ENCODE data around the gene FAM110A.
A peak's percentile ranks its signal among the peaks of the same experiment; 100 is the strongest.
"Not testable (repeated sequence)": the region's sequence is repeated elsewhere in the genome, so short reads cannot be mapped to it uniquely, and the experiment has no call there.

The FAM110A gene

DNA sequence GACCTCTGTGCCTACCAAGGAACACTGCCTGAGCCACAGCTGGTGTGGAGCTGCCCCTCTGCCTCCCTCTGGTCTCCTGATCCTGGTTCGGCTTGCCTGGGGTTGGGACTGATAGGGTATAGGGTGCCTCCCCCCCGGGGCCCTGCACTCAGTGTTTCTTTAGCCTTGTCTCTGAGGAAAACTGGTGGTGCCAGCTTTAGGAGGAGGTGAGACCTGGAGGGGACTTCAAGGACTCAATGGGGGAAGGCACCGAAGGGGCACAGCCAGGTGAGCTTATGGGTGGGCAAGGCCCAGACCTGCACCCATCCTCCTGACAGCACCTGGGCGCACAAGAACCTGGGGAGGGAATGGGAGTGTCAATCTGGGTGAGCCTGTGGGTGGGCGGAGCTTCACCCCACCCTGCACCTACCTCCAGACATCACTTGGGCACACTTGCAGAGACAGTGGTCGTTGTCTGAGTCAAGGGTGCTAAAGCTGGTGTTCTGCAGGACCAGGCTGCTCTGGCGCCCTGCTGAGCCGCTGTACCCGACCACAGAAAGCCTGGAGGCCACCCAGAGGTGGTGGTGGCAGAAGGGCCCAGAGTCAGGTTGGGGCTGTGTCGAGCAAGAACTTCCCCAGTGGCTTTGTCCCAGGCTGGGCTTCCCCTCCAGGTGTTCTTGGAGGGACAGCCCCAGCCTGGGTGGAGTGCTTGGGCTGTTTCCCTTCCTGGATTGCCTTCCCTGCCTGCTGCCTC lies 40.5 kb downstream of the FAM110A start:
- DNase-seq (ENCODE audit: low spot score) = no peak

DNA sequence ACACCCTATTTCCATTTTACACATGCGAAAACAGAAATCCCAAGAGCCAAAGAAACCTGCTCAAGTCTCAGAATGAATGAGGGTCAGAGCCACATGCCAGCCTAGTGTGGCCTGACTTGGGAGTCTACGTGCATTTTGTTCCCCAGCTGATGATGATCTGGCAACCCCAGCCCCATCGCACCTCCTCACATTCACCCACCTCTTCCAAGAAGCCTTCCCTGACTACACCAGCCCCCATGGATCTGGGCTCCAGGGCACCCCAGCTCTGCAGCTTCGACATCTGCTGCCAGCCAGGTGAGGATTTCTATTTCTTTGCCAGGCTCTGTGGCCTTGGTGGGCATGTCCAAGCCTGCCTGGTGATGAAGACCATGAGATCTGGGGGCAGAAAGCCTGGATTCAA lies 41.6 kb downstream of the FAM110A start:
- no peak for DNase-seq (ENCODE audit: low spot score)

DNA sequence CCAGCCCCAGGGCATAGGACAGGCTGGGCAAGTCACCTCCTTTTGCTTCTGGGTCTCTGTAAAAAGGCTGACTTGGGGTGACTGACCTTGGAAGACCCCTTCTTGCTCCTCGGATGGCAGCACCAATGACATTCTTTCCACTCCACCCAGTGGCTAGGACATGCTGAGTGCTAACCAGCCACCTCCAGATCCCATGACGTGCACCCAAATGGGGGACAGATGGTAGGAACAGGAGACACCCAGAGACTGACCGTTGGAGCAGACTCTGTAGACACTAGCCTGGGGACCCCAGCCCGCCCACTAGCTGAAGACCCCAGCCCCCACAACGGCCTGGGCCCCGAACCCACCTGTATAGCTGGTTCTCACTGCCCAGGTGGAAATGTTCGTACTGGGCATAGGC lies 44.3 kb downstream of the FAM110A start:
- no peak for DNase-seq (ENCODE audit: low spot score)

DNA sequence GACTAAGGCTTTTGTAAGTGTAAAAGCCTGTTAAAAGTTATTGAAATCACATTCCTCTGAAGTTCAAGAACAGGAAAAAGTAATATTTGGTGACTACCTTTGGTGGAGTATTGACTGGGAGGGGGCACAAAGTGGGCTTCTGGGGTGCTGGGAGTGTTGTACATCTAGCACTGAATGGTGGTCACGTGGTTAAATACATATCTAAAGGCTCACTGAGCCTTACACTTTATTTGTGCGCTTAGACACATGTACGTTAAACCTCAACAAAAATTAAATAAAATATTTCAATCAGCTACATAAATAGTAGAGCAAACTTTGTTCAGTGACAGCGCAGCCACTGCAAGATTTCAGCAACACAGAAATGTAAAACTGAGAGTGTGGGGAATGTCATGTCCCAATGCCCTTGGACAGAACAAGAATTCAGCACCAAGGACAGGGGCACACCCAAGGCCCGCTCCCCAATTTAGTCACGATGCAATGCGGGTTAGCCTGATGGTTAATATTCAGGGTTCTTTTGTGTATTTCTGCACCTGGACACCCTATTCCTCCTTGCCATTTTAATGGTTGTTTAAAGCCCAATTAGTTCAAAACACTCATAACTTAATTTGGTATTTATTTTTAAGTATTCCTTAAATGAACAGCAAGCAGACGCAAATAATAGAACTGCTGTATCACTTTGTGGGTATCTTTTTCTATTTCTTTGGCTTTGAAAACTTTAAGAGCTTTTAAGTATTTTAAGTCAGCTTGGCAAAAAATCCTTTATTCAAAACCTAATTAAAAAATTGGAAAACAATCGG lies 45.2 kb downstream of the FAM110A start:
- peak; percentile 16 for DNase-seq (ENCODE audit: low spot score)

DNA sequence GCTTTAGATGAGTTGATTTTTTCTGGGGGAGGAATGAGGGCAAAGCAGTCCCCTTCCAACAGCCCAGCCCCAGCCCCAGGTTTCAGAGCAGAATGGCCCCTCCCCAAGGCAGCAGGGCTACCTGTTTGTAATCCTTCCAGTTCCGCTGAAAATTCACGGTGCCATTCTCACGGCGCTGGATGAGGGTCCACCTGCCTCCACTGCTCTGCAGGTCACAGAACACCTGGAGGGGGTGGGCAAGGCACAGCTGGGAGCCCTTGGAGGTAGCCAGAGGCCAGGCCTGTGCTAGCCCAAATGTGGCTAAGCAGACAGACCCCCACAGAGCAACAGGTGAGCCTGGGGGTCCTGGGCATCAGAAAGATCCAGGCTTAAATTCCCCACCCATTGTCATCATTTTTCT lies 46.1 kb downstream of the FAM110A start:
- DNase-seq (ENCODE audit: low spot score) = no peak

DNA sequence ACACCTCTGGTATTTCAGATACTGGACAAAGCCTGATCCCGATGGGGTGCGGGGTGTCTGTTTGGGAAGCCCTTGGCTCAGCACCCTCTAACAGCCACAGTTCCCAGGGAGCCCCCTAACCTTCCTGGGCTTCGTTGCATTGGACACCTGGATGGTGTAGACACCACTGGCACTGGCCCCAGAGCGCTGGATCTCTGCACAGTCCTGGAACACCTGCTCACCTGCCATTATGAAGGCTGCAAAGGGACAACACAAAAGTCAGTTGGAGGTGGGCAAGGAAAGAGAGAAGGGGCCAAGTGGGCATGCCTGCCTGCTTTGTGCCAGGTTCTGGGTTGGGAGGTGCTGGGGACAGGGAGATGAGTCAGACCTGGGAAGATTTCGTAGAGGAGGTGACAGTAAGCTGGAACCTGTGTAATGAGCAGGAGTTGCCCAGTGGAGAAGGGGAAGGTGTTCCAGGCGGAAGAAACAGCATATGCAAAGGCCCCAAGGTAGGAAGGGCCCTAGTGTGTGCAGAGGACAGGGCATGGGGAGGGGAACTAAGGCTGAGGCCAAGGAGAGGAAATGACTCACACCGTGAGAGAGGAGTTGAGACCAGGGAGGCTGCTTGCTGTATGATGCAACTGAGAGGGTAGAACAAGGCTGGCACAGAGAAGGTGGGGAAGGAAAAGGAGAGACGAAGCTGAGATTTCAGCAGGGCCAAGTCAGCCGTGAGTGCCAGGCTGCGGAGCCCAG lies 47.7 kb downstream of the FAM110A start:
- DNase-seq (ENCODE audit: low spot score) = peak; percentile 10

DNA sequence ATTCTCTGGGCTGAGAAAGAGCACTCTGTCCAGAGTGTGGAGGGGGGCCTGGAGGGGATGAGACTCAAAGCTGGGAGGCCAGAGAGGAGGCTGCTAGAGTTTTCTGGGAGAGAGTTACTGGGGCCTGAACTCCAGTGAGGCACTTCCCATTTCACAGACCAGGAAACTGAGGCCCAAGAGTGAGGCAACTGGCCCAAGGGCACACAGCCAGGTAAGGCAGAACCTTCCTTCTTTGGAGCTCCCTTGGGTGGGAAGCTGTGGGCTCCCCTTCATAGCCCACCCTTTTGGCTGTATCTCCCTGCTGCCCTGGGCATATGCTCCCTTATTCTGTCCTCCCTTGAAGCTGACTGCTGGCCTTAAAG lies 48.2 kb downstream of the FAM110A start:
- no peak for DNase-seq (ENCODE audit: low spot score)

DNA sequence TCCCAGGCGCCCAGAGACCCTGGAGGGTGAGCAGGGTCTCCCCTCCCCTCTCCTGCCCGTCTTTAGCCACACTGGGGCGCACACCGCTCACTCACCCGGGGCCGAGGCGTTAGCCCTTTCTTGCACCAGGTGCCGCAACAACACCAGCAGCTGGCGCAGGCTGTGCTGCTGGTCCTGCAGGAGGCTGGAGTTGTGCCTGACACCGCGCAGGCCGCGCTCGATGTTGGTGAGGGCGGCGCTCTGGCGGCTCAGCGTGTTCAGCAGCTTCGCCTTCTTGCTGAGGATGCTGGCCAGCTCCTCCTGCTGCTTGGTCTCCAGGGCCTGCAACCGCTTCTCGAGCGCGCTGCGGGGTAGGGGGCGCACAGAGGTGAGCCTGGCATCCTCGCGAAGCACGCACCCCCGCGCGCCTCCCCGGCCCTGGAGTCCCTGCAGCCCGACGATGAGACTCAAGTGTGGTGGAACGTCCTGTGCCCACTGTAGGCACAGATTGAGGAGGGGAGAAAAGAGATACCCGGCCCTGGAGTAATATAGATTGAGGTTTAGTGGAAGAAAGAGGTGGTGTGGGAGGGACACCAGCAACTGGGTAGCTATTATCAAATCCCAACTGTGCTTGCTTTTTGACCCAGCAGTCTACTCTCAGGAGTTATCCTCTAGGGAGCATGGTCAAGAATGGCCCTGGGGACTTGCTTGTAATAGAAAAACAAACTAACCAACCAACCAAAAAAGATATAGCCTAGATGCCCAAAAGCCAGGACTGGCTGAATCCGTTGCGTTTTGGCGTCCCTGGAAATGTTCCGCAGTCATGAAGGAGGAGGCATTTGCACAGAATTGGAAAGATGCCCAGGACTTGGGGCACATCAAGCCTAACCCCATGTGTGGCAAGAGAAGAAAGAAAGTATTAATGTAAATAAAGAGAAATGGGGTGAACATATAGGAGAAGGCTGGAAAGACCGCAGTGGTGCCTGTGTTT lies 51.8 kb downstream of the FAM110A start:
- DNase-seq (ENCODE audit: low spot score) = no peak

DNA sequence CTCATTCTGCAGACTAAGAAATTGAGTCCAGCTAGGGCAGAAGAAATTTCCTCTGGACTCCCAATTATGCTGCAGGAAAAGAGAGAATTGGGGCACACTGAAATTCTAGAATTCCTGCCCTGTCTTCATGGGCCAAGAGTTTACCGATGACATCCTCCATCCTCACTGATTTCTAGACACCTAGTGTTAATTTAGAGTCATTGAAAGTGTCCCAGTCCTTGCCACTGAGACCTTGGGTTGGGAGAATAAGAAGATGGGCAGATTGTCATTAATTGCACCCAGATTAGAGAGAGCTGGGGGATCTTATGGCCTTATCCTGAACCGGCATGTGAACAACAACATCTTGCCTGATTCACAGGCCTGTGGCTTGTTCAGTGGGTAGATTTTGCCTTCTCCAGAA lies 53.6 kb downstream of the FAM110A start:
- no peak for DNase-seq (ENCODE audit: low spot score)

DNA sequence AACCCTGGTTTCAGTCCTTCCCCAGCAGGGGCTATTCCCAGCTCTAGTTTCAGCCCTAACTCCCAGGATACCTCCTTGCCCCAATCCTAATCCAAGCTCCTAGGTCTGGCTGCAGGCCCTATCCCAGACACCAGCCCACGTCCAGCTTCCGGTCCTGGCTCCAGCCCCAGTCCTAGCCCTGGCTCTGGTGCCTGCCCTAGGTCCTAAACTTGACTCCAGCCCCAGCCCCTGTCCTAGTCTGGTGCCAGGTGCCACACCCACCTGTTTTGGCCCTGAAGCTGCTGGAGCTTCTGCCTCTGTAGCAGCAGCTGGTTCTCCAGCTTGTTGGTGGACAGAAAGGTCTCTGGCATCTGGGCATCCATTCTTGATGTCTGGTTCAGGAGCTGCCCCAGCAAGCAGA lies 54.5 kb downstream of the FAM110A start:
- DNase-seq (ENCODE audit: low spot score) = no peak

DNA sequence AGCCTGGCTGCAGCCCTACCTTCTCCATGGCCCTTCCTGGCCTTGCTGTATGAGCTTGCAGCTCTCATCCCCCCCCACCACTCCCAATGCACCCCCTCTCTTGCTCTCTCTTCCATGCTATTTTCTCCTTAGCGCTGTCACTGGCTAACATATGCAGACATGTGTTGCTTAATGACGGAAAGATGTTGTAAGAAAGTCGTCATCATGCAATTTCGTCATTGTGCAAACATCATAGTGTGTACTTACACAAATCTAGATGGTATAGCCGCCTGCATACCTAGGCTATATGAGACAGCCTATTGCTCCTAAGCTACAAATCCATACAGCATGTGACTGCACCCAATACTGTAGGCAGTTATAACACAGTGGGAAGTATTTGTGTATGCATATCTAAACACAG lies 55.6 kb downstream of the FAM110A start:
- DNase-seq (ENCODE audit: low spot score) = no peak

DNA sequence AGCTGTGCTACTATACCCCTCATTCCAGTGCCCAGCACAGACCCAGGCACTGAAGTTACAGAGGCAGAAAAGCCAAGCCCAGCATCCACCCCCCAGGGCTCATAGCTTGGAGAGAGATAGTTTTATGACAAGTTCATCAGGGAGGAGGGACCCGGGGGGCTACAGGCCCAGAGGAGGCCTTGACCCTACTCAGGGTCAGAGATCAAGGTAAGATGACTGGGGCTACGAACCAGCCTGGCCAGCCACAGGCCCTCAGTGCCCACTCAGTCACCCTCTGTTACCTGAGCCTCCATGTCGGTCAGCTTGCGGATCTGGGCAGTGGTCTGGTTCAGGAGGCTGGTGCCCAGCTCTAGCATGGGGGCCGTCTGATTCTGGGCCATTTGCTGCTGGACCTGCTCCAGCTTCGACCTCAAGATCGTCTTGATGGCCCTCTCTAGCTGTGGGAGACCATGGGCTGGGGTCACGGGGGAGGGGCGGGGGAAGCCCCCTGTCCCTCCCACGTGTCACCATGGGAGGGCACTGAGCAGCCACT lies 56.5 kb downstream of the FAM110A start:
- no peak for DNase-seq (ENCODE audit: low spot score)

DNA sequence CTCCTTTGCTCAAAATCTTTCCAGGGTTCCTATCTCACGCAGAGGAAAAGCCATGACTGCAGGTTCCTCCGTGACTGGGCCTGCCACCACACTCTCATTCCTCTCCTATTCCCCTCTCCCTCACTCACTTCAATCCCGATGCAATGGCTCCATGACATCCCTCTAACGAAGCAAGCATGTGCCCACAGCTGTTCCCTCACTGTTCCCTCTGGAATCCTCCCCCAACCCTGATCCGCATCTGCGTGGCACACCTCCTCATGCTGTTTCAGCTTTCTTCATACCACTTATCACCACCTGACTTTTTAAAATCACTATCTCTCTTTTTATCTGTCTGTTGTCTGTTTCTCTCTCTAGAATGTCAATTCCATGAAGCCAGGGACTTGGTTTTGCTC lies 57.1 kb downstream of the FAM110A start:
- DNase-seq (ENCODE audit: low spot score) = no peak

DNA sequence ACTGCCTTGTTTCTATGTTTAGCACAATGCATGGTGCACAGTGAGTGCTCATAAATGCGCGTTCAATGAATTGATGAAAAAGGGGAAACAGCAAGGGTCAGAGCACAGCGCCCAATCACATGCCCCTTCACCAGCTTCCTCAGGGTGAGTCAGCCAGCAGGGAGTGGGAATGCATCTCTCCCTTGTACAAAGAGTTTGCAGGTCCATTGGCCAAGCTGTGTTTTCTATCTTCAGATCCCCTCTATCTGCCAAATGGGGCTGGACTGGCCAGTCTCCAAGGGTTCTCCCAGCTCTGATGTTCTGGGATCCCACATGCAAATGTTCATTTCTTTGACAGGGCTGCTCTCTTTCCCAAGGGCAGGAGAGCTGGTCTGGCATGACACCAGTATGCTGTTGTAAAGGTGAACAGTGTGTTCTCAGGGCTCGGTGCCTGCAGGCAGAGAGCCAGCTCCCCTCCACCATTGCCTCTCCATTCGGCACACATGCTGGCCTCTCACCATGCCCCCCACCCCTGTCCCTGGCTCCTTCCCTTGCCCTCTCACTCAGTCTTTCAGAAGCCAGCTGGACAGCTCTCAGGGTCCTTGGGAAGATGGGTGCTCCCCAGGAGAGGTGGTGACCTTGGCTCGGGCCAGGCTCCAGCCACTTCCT lies 57.7 kb downstream of the FAM110A start:
- DNase-seq (ENCODE audit: low spot score) = no peak

DNA sequence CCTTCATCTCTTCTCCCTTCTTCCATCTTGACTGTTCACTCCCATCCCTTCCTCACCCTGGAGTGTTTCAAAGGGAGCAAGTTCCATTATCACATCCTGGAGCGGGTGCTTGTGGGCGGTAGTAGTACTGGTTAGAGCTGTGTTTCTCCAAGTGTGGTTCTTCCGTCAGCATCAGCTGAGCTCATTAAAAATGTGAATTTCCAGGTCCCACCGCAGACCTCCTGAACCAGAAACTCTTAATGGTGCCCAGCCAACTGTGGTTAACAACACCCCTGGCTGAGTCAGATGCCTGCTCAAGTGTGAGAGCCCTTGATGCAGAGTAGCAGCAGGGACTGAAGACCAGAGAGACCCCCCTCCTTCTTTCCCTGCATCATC lies 58.2 kb downstream of the FAM110A start:
- DNase-seq (ENCODE audit: low spot score) = no peak

DNA sequence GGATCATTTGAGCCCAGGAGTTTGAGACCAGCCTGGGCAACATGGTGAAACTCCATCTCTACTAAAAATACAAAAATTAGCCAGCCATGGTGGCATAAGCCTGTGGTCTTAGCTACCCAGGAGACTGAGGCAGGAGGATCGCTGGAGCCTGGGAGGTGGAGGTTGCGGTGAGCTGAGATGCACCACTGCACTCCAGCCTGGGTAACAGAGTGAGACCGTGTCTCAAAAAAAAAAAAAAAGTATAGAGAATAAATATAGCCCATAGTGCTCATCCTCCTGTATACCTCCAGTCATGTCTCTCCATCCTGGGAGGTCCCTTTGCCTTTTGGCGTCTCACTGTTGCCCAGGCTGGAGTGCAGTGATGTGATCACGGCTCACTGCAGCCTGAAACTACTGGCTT lies 58.9 kb downstream of the FAM110A start:
- not testable (repeated sequence) for DNase-seq (ENCODE audit: low spot score)
